Stimulated activated CD8-positive, alpha-beta memory T cell treated with anti-CD3 and anti-CD28 coated beads, Interleukin-4, amount 100 ng/mL, for 4 hours (primary cell): ENCODE results near the gene ITM2C.

Experiments used
- DNase-seq, 2 donors: peaks; one replicate each; pipeline ENCODE4 v3.0.0-alpha.2; 2020; ENCODE audit warnings: low read depth in 2 of 2, low spot score in 1 of 2

Gene ITM2C

GRCh38 chr2:230850358-230850658 lies 14.4 kb upstream of the ITM2C start:
- no peak for DNase-seq

GRCh38 chr2:230852113-230852512 lies 12.6 kb upstream of the ITM2C start:
- DNase-seq, result no peak

DNA sequence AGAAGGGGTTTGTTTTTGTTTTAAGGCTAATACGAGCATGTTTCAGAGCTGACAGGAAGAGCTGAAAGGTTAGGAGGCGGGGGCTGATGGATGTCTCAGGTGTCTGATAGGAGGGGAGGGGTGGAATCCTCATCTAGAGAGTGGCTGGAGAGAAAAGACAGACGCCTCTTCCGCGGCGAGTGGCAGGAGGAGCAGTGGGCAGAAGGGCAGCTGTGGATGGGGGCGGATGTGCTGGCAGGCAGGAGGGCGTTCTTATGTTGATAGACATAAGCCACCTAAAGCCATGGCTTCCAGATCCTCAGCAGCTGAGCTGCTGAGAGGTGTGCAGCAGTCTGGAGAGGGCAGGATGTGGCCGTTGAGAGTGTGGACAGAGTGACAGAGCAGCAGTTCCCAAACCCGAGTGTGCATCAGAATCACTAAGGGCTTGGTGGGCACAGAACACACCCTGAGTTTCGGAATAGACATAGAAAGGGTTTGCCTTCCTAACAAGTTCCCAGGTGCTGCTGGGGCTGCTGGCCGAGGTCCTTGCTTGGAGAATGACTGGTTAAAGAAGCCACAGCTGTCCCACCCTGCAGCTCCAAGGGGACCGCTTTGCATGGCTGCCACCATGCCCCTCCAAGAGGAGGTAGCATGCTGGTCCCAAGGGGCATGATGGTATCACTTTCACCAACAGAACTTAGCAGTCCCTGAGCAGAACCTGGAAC lies 3.0 kb upstream of the ITM2C start:
- no peak for DNase-seq

GRCh38 chr2:230862292-230862691 lies 2.5 kb upstream of the ITM2C start:
- DNase-seq, result no peak

DNA sequence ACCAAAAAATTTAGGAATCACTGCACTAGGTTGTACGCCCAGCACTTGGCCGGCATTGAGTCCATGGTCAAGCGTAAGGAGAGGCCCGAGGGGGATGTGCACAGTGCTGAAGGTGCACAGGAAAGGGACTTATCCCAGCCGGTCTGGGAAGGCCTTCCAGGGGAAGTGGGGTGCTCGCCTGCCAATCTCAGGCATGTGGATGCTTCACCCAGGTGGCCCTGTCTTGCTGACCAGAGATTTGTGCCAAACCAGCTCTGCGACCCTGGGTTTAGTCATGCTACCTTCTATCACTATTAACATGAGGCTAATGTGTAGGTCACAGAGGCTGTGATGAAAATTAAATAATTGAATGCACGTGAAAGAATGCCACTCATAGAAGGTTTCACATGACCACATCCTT lies 1.7 kb upstream of the ITM2C start:
- no peak for DNase-seq

GRCh38 chr2:230863442-230864121 lies 1.2 kb upstream of the ITM2C start:
- no peak for DNase-seq

- DNase-seq, result no peak
Observed at GRCh38 chr2:230864122-230864604, 579 bp upstream of the ITM2C start.

GRCh38 chr2:230865307-230865765 lies 594 bp downstream of the ITM2C start:
- no peak for DNase-seq

GRCh38 chr2:230865766-230866755 lies 1.3 kb downstream of the ITM2C start:
- DNase-seq, result no peak

GRCh38 chr2:230866756-230867523 lies 2.2 kb downstream of the ITM2C start:
- DNase-seq, result peak; percentile 20 to 40

DNA sequence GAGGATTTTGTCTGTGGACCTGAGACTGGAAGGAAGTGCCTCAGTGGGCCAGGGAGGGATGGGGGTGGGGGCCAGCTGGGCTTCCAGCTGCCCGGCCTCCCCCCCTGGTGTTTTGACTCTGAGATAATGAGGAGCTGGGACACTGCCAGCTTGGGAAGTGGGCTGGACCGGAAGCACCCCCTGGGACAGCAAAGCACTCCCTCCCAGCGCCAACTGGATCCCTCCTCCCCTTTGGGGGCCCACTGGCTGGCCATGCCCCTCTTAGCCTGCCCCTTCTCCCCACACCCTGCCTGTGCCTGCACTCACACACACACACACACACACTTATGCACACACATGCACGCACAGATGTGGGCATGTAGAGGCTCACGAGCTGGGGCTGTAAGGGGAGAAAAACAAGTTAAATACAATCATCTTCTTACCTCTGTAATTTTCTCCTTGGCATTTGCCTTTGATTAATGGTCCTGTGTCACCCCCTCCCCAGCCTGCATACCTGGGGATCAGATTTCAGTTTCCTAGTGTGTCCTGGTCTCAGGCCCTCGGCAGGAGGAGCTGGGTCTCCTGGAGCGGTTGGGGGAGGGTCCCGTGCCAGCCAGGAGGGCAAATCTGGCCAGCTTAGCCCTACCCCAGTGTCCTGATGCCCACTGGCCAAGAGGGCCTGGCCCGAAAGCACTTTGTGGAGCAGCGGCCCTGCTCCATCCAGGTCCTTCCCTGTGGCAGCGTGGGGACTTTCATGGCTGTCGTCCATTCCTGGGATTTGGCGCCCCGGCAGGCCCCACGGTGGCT lies 3.6 kb downstream of the ITM2C start:
- no peak for DNase-seq

DNA sequence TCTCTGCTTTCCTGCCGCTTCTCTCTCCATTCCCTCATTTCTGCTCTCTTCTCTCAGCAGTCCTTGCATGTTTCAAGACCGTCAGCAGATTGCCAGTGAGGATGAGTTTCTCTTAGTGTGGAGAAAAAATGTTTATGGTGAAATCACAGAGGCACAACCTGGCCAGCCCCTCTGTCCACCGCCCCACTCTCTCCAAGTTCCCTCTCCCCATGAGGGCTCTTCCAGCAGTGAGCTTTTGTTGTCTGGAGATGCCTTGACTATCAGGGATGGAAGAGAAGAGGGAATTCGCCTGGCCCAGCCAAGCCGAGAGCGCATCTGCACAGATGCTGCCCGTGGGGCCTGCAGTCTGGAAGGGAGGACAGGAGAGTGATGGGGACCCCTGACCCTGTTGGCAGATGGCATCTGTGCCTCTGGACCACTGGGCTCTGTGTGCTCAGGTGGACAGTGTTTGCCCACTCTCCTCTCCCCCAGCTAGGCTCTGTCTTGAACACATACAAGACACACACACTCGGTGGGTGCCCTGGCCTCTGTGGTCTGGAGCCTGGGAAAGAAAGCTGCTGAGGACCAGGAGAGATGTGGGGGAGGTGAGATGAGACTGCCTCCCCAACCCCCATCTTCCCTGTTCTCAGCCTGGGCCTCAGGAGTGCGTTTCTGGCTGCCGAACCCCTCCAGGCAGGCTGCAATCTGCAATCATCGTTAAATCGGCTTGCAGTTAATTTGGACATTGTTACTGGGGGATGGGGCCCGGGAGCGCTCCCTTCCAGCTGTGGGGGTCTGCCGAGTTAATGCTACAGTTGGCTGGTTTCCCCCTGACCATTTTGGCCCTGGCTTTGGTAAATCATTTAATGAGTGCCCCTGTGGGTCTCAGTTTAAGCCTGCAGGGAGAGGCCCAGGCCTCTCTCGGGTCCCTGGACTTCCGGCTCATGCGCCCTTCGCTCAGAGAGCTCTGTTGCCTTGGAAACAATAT lies 4.5 kb downstream of the ITM2C start:
- no peak for DNase-seq

DNA sequence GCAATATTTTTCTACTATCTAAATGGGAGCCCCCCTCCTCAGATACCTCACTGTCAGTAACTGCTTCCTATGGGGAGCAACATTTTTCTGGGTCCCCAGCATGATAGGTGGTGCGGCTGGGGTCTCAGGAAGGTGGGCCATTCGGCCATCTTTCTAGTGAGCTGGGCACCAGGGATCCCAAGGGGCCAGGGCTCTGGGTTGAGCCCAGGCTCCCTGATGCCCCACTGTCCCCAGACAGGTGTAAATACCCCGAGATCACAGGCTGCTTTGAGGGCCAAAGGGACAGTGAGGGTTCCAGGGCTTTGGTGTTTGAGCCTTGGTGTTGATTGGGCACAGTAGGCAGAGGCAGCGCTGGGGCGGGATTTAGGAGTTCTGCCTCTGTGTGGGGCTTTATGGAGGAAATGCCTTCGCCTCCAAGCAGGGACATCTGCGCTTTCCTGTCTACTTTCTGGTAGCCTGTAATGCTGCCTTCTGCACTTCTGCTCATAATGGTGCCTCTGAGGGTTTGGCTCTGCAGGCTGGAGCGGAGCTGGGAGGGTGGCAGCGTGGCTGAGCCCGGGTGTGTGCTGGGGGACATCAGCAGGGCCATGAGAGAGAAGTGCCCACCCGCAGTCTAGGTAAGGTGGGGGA lies 5.3 kb downstream of the ITM2C start:
- no peak for DNase-seq

GRCh38 chr2:230870544-230871360 lies 6.0 kb downstream of the ITM2C start:
- no peak for DNase-seq

GRCh38 chr2:230871361-230872150 lies 6.8 kb downstream of the ITM2C start:
- DNase-seq, result no peak

DNA sequence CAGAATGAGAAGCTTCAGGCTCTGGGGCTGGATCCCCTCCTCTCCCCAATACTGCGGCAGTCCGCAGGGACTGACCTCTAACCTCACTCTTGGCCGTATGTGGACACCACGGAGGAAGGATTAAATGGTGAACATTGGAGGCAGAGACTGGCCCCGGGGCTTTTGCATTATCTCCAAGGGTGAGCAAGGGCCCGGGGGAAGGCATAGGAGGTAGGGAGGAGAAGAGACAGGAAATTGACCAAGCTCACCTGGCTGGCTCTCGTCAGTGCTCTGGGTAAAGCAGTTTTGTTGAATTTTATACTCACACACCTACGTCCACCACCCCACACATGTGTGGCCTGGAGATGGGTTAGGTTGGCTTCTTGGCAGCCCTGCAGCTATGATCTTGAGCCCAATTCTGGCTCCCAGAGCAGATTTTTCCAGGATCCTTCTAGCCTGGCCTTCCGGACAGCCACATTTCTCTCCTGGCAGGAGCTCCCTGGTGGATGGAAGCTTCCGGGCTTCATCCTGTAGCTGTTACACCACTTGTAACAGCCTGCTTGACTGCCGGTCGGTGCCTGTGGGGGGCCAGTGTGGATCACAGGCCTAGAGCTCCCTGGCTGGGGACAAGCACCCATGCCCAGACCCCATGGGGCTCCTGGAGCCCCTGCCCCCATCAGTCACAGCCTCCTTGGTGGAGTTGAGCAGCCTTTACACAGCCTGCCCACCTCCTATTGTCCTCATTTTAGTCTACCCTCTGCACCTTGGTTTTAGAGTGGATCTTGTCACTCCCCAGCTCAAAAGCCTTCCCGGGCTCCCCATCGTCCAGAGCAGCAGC lies 7.6 kb downstream of the ITM2C start:
- no peak for DNase-seq
